Measurements from ENCODE around the gene INSRR. TPM values are rescaled to one million over a fixed set of nuclear protein-coding genes. Genes with fewer than 3 reads are reported as not detected.

The INSRR gene
- total and polyA plus RNA-seq, 4 donors = 0.01 TPM; not detected in 3

DNA sequence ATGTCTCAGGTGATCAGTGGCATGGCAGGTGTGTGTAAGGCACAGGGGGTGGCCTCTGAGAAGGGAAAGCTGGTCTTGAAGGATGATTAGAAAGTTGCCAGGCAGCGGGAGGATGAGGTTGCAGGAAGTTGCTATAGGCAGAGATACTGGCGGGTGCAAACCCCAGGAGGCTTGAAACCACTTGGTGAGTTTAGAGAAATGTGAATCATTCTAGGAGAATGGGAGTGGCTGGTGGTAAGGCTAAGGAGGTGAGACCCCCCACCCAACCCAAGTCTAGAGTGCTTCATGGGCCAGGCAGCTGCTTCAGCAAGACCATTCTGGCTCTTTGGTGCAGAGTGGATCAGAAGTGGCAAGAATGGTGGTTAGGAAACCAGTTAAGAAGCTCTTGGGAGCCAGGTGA is 51.3 kb downstream of the INSRR start:
- Histone ChIP-seq H3K36me3 (ENCODE audit: control insufficient read depth in 4 of 4, insufficient read depth in 3 of 4, low read depth in 1 of 4, low read length in 3 of 4) (no peaks in the 10 kb centered on the region), H3K9ac (ENCODE audit: low read depth in 1 of 2, low read length in 2 of 2) (no peak overlapping the region), H3K4me1 (ENCODE audit: control insufficient read depth in 4 of 4, insufficient read depth in 4 of 4, low read length in 3 of 4) (peaks cover 0 to 5% (median 0%) of the 10 kb centered on the region in 4 donors), H3K9me3 (ENCODE audit: control insufficient read depth in 4 of 4, low read length in 3 of 4) (no peaks in the 10 kb centered on the region), H3K4me3 (ENCODE audit: low read depth in 1 of 3, low read length in 3 of 3) (no peak overlapping the region), H3K27me3 (ENCODE audit: control insufficient read depth in 4 of 4, insufficient read depth in 4 of 4, low read length in 3 of 4) (no peaks in the 10 kb centered on the region), H3K27ac (ENCODE audit: low read depth in 1 of 2, low read length in 2 of 2) (no peak overlapping the region)
- no peak for DNase-seq (ENCODE audit: low spot score)
- 85% methylated on average over 2 of the region's 2 CpGs for WGBS
- TF ChIP-seq, protein P1, sequence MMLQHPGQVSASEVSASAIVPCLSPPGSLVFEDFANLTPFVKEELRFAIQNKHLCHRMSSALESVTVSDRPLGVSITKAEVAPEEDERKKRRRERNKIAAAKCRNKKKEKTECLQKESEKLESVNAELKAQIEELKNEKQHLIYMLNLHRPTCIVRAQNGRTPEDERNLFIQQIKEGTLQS (IDR thresholded peaks at IDR 0.05) = no peak
- TF ChIP-seq NR2F2 (IDR thresholded peaks at IDR 0.05) (no peak), GABPA (IDR thresholded peaks at IDR 0.05 in 1 of 2, conservative IDR thresholded peaks at IDR 0.05 in 1 of 2) (no peak), FOXA1 (IDR thresholded peaks at IDR 0.05) (no peak), JUND (IDR thresholded peaks at IDR 0.05) (no peak), HNF4A (conservative IDR thresholded peaks at IDR 0.05) (no peak), EGR1 (IDR thresholded peaks at IDR 0.05; ENCODE audit: low read depth in 2 of 2) (no peak), HNF4G (IDR thresholded peaks at IDR 0.05) (no peak), YY1 (IDR thresholded peaks at IDR 0.05) (no peak), CTCF (IDR thresholded peaks at IDR 0.05; ENCODE audit: low read depth, low read length, missing input control) (no peak), RXRA (IDR thresholded peaks at IDR 0.05) (no peak), FOXA2 (IDR thresholded peaks at IDR 0.05) (no peak), REST (IDR thresholded peaks at IDR 0.05) (no peak), RAD21 (IDR thresholded peaks at IDR 0.05) (no peak), TAF1 (conservative IDR thresholded peaks at IDR 0.05) (no peak)
- TF ChIP-seq, protein P2, sequence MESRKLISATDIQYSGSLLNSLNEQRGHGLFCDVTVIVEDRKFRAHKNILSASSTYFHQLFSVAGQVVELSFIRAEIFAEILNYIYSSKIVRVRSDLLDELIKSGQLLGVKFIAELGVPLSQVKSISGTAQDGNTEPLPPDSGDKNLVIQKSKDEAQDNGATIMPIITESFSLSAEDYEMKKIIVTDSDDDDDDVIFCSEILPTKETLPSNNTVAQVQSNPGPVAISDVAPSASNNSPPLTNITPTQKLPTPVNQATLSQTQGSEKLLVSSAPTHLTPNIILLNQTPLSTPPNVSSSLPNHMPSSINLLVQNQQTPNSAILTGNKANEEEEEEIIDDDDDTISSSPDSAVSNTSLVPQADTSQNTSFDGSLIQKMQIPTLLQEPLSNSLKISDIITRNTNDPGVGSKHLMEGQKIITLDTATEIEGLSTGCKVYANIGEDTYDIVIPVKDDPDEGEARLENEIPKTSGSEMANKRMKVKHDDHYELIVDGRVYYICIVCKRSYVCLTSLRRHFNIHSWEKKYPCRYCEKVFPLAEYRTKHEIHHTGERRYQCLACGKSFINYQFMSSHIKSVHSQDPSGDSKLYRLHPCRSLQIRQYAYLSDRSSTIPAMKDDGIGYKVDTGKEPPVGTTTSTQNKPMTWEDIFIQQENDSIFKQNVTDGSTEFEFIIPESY (IDR thresholded peaks at IDR 0.05) = no peak
